ENCODE measurements around the gene LRFN5. TPM values are rescaled to one million over a fixed set of nuclear protein-coding genes. Genes with fewer than 3 reads are reported as not detected.
A peak's percentile ranks its signal among the peaks of the same experiment; 100 is the strongest.
"Not testable (repeated sequence)": the region's sequence is repeated elsewhere in the genome, so short reads cannot be mapped to it uniquely, and the experiment has no call there.

LRFN5 gene
- total RNA-seq, 2 donors from 2014 or later = 0.50 to 5.3 TPM

DNA sequence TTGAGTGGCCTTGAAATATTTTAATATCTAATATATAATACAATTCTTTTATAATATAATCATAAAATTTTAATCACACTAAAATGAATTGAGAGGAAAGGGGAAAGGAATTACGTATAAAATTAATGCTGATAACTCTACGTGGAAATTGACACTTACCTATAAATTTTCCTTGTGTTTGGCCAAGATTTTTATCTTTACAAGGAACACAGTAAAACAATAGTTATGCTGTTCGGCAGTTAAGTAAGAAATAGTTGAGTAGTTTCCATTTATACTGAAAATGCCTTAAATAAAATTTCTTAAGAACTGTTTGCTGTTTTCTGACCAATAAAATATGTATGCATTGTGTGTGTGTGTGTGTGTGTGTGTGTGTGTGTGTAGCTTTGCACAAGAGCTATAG is 294.4 kb downstream of the LRFN5 start:
- 9% methylated on average over 3 of the region's 3 CpGs for WGBS
- Histone ChIP-seq H3K27ac (no peak overlapping the region), H3K4me1 (replicated peaks) (no peaks in the 10 kb centered on the region), H3K36me3 (no peaks in the 10 kb centered on the region), H3K4me3 (no peak overlapping the region), H3K27me3 (replicated peaks; ENCODE audit: insufficient read depth) (no peaks in the 10 kb centered on the region), H3K9me3 (no peaks in the 10 kb centered on the region)
- TF ChIP-seq CTCF (IDR thresholded peaks at IDR 0.05) (no peak), POLR2A (IDR thresholded peaks at IDR 0.05) (no peak)
- DNase-seq (ENCODE audit: low spot score) = no peak
- intact Hi-C loops (cut with DNase I) = no loop called here

DNA sequence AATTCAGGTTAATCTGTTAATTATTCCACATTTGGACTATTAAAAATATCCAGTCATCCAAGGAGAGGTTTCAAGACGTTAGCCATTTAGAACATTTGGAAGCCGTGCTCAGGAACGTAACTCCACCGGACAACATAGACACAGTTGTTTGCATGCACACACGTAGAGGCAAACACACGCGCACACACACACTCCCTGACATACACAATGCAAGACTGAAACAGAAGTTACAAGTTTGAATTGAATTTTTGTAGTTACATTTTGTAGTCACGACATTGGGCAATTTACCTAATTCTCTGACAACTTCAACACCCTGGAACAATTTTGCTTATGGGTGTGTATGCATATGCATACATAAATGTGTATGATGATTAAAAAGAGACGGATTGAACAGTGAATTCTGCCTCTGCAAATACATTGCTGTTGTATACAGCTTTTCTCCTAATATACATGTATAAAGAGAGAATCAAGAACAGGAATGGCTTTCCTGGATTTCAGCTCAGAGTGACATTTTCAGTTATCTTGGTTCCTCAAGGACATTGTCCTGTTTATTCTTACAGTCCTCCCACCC is 298.8 kb downstream of the LRFN5 start:
- no peaks in the 10 kb centered on the region for H3K27me3 ChIP-seq (replicated peaks; ENCODE audit: insufficient read depth)
- DNase-seq (ENCODE audit: low spot score) = no peak
- intact Hi-C loops (cut with DNase I) = no loop called here
- no peaks in the 10 kb centered on the region for H3K4me1 ChIP-seq (replicated peaks)
- 97% methylated on average over 9 of the region's 9 CpGs for WGBS
- H3K4me3 ChIP-seq = no peak overlapping the region
- TF ChIP-seq POLR2AphosphoS5 (IDR thresholded peaks at IDR 0.05) = no peak
- no peaks in the 10 kb centered on the region for H3K9me3 ChIP-seq
- H3K36me3 ChIP-seq = no peaks in the 10 kb centered on the region
- H3K27ac ChIP-seq = no peak overlapping the region

DNA sequence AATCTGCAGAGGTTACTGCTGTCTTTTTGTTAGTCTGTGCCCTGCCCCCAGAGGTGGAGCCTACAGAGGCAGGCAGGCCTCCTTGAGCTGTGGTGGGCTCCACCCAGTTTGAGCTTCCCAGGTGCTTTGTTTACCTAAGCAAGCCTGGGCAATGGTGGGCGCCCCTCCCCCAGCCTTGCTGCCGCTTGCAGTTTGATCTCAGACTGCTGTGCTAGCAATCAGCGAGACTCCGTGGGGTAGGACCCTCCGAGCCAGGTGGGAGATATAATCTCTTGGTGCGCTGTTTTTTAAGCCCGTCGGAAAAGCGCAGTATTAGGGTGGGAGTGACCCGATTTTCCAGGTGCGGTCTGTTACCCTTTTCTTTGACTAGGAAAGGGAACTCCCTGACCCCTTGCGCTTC is 304.5 kb downstream of the LRFN5 start:
- H3K36me3 ChIP-seq; H3K9me3 ChIP-seq; H3K4me1 ChIP-seq (replicated peaks); H3K27me3 ChIP-seq (replicated peaks; ENCODE audit: insufficient read depth); intact Hi-C loops (cut with DNase I); H3K27ac ChIP-seq: not testable (repeated sequence)
- peak; percentile 52 for DNase-seq (ENCODE audit: low spot score)
- peak overlapping the region in 1 of 2 donors; percentile 14 for H3K4me3 ChIP-seq
- WGBS = 51% methylated on average over 12 of the region's 12 CpGs

GRCh38 chr14:41913398-41913797 is 306.7 kb downstream of the LRFN5 start:
- WGBS = 95% methylated on average over 2 of the region's 2 CpGs
- TF ChIP-seq POLR2AphosphoS5 (IDR thresholded peaks at IDR 0.05) (no peak), POLR2A (IDR thresholded peaks at IDR 0.05) (no peak), CTCF (IDR thresholded peaks at IDR 0.05) (no peak)
- H3K4me1 ChIP-seq (replicated peaks) = no peaks in the 10 kb centered on the region

DNA sequence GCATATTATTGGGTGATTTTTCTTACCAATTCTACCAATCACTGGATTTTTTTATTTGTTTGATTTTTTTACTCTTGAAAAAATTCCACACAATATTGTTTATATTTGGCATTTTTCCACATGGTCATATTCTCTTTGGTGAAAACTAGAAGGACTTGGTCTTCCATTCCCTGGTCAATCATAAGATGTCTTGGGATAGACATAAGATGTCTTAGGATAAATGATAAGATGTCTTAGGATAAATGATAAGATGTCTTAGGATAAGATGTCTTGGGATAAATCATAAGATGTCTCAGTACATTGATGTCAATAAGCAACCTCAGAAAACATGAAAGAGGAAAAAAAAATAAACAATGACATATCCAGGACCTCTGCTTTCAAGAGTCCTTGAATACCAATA is 309.1 kb downstream of the LRFN5 start:
- Histone ChIP-seq H3K27me3 (replicated peaks; ENCODE audit: insufficient read depth) (no peaks in the 10 kb centered on the region), H3K27ac (no peak overlapping the region)
- DNase-seq (ENCODE audit: low spot score) = no peak

More at GRCh38 chr14:41913398-41913797, 306.7 kb downstream of the LRFN5 start:
- Histone ChIP-seq H3K9me3 (no peaks in the 10 kb centered on the region), H3K27ac (no peak overlapping the region), H3K36me3 (no peaks in the 10 kb centered on the region), H3K4me3 (no peak overlapping the region), H3K27me3 (replicated peaks; ENCODE audit: insufficient read depth) (no peaks in the 10 kb centered on the region)
- intact Hi-C loops (cut with DNase I) = no loop called here
- DNase-seq (ENCODE audit: low spot score) = no peak

GRCh38 chr14:41916313-41916712 is 309.6 kb downstream of the LRFN5 start:
- no peak for DNase-seq (ENCODE audit: low spot score)
- Histone ChIP-seq H3K4me1 (replicated peaks) (no peaks in the 10 kb centered on the region), H3K4me3 (no peak overlapping the region), H3K9me3 (no peaks in the 10 kb centered on the region), H3K27me3 (replicated peaks; ENCODE audit: insufficient read depth) (no peaks in the 10 kb centered on the region), H3K36me3 (no peaks in the 10 kb centered on the region), H3K27ac (no peak overlapping the region)
- intact Hi-C loops (cut with DNase I) = no loop called here
- no peak for TF ChIP-seq POLR2AphosphoS5 (IDR thresholded peaks at IDR 0.05)
- no peak for TF ChIP-seq POLR2A (IDR thresholded peaks at IDR 0.05)
- no peak for TF ChIP-seq CTCF (IDR thresholded peaks at IDR 0.05)

More for the DNA sequence above, 309.1 kb downstream of the LRFN5 start:
- Histone ChIP-seq H3K36me3 (no peaks in the 10 kb centered on the region), H3K4me1 (replicated peaks) (no peaks in the 10 kb centered on the region), H3K9me3 (no peaks in the 10 kb centered on the region), H3K4me3 (no peak overlapping the region)
- TF ChIP-seq POLR2AphosphoS5 (IDR thresholded peaks at IDR 0.05) = no peak
- intact Hi-C loops (cut with DNase I) = no loop called here

Data from prostate gland (tissue), 2 donors.